Panc1 (cell line): ENCODE results near the gene HES7. TPM values are rescaled to one million over a fixed set of nuclear protein-coding genes. Genes with fewer than 3 reads are reported as not detected.
A peak's percentile ranks its signal among the peaks of the same experiment; 100 is the strongest.

Experiments used
- ATAC-seq: fragments of 200-7000 bp; cut with Tn5 transposase; 2 replicates; pipeline ENCODE4 v1.9.1; 2020; ENCODE audit warnings: mild to moderate bottlenecking, moderate library complexity
- BruUV-seq: library from RNA; stranded (reverse); fragments of 400-500 nt; replicated peaks from 2 replicates; lab custom pipeline; 2021; lab: Mats Ljungman, UMichigan
- CTCF ChIA-PET: fragments of 300-600 bp; sonication (Branson Sonifier 250); formaldehyde crosslinking; loops from one replicate; lab custom pipeline; 2022; ENCODE audit warnings: antibody characterized with exemption; lab: Charles Lee
- POLR2A ChIA-PET: fragments of 300-600 bp; sonication (Branson Sonifier 250); formaldehyde crosslinking; loops from one replicate; lab custom pipeline; 2022; ENCODE audit warnings: antibody characterized with exemption; lab: Charles Lee
- DNase-seq: peaks from one replicate; pipeline ENCODE4 v3.0.0-alpha.2; 2010; ENCODE audit warnings: low read depth, low spot score
- H3K27ac ChIP-seq: 2 replicates; pipeline ENCODE4 v1.5.1; 2011; ENCODE audit warnings: mild to moderate bottlenecking, low read length, inconsistent platforms
- H3K27me3 ChIP-seq: fragments of 200-500 bp; sonication (Bioruptor generic); 2 replicates; pipeline ENCODE4 v1.6.0; 2014; ENCODE audit warnings: low read length, inconsistent platforms; ENCODE audit not compliant: control insufficient read depth, insufficient read depth
- H3K36me3 ChIP-seq: fragments of 200-500 bp; sonication (Bioruptor generic); 2 replicates; pipeline ENCODE4 v1.5.1; 2014; ENCODE audit warnings: inconsistent platforms, mild to moderate bottlenecking, low read length, moderate library complexity; ENCODE audit not compliant: control insufficient read depth, insufficient read depth
- H3K4me1 ChIP-seq: 2 replicates; pipeline ENCODE4 v1.5.1; 2011; ENCODE audit warnings: inconsistent platforms, mild to moderate bottlenecking, low read length, moderate library complexity; ENCODE audit not compliant: control insufficient read depth, insufficient read depth
- H3K4me3 ChIP-seq, 2 experiments: 2 replicates each; pipeline ENCODE4 v1.5.1; 2011 to 2012; ENCODE audit warnings: low read depth in 2 of 2, low read length in 2 of 2, mild to moderate bottlenecking in 2 of 2, inconsistent platforms in 1 of 2, moderate library complexity in 1 of 2
- H3K9me3 ChIP-seq: fragments of 200-500 bp; sonication (Bioruptor generic); 2 replicates; pipeline ENCODE4 v1.5.1; 2014; ENCODE audit warnings: low read depth, mild to moderate bottlenecking, inconsistent platforms, low read length, moderate library complexity; ENCODE audit not compliant: control insufficient read depth, insufficient read depth
- POLR2AphosphoS5 ChIP-seq: IDR thresholded peaks from 2 replicates; pipeline ENCODE4 v1.6.1; 2012; ENCODE audit warnings: mild to moderate bottlenecking, low read depth, low read length, moderate library complexity
- SIN3A ChIP-seq: IDR thresholded peaks from 2 replicates; pipeline ENCODE4 v1.6.1; 2012; ENCODE audit warnings: low read depth, mild to moderate bottlenecking, low read length, moderate library complexity, borderline replicate concordance; ENCODE audit not compliant: insufficient read depth
- TCF7L2 ChIP-seq: IDR thresholded peaks from 2 replicates; pipeline ENCODE4 v1.6.1; 2011; ENCODE audit warnings: mild to moderate bottlenecking, low read depth, low read length, inconsistent platforms
- in situ Hi-C: cut with HindIII; loops from 2 replicates; pipeline ENCODE4 v1.10.0; 2016; ENCODE audit warnings: low sequenced_read_pairs, low pct_unique_long_range_greater_than_20kb
- intact Hi-C: fragments of 100-400 bp; cut with micrococcal nuclease; formaldehyde crosslinking; loops from one replicate; pipeline ENCODE4 v1.10.0; 2022; ENCODE audit not compliant: unreplicated experiment
- total RNA-seq: library from RNA; stranded (reverse); gene quantifications from one replicate; pipeline ENCODE4 v1.2.1, GENCODE V29; 2021; ENCODE audit not compliant: unreplicated experiment
- TF ChIP-seq, protein P1 (sequence below), 2 experiments: IDR thresholded peaks; 2 replicates each; pipeline ENCODE4 v1.6.1; 2011 to 2012; ENCODE audit warnings: low read depth in 2 of 2, control low read depth in 1 of 2, low read length in 1 of 2, mild to moderate bottlenecking in 1 of 2, moderate library complexity in 1 of 2; ENCODE audit not compliant: insufficient read depth in 1 of 2
- TF ChIP-seq, protein P2 (sequence below): fragments of 450-650 bp; IDR thresholded peaks from 2 replicates; pipeline ENCODE4 v1.5.1; 2017; ENCODE audit warnings: mild to moderate bottlenecking

The HES7 gene
- total RNA-seq, 1 experiment from 2014 or later: 4.0 TPM

- Histone ChIP-seq H3K4me1 (peaks cover 31% of the 10 kb centered on the region), H3K4me3 (no peak overlapping the region), H3K9me3 (no peaks in the 10 kb centered on the region), H3K27ac (no peak overlapping the region), H3K36me3 (no peaks in the 10 kb centered on the region; the same call in none of the 2 replicates), H3K27me3 (no peaks in the 10 kb centered on the region)
- CTCF ChIA-PET: no interaction called here
- POLR2A ChIA-PET: no interaction called here
- TF ChIP-seq, protein P1, sequence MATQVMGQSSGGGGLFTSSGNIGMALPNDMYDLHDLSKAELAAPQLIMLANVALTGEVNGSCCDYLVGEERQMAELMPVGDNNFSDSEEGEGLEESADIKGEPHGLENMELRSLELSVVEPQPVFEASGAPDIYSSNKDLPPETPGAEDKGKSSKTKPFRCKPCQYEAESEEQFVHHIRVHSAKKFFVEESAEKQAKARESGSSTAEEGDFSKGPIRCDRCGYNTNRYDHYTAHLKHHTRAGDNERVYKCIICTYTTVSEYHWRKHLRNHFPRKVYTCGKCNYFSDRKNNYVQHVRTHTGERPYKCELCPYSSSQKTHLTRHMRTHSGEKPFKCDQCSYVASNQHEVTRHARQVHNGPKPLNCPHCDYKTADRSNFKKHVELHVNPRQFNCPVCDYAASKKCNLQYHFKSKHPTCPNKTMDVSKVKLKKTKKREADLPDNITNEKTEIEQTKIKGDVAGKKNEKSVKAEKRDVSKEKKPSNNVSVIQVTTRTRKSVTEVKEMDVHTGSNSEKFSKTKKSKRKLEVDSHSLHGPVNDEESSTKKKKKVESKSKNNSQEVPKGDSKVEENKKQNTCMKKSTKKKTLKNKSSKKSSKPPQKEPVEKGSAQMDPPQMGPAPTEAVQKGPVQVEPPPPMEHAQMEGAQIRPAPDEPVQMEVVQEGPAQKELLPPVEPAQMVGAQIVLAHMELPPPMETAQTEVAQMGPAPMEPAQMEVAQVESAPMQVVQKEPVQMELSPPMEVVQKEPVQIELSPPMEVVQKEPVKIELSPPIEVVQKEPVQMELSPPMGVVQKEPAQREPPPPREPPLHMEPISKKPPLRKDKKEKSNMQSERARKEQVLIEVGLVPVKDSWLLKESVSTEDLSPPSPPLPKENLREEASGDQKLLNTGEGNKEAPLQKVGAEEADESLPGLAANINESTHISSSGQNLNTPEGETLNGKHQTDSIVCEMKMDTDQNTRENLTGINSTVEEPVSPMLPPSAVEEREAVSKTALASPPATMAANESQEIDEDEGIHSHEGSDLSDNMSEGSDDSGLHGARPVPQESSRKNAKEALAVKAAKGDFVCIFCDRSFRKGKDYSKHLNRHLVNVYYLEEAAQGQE (IDR thresholded peaks at IDR 0.05; ENCODE audit: insufficient read depth in 1 of 2, low read depth in 2 of 2, low read length in 1 of 2): no peak
- no peak for TF ChIP-seq TCF7L2
- TF ChIP-seq, protein P2, sequence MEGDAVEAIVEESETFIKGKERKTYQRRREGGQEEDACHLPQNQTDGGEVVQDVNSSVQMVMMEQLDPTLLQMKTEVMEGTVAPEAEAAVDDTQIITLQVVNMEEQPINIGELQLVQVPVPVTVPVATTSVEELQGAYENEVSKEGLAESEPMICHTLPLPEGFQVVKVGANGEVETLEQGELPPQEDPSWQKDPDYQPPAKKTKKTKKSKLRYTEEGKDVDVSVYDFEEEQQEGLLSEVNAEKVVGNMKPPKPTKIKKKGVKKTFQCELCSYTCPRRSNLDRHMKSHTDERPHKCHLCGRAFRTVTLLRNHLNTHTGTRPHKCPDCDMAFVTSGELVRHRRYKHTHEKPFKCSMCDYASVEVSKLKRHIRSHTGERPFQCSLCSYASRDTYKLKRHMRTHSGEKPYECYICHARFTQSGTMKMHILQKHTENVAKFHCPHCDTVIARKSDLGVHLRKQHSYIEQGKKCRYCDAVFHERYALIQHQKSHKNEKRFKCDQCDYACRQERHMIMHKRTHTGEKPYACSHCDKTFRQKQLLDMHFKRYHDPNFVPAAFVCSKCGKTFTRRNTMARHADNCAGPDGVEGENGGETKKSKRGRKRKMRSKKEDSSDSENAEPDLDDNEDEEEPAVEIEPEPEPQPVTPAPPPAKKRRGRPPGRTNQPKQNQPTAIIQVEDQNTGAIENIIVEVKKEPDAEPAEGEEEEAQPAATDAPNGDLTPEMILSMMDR: no peak; the same call in 1 of the 2 replicates
- no peak for TF ChIP-seq SIN3A
- TF ChIP-seq POLR2AphosphoS5: no peak
- intact Hi-C loops (no loop called here), in situ Hi-C loops (no loop called here)
- BruUV-seq: no TSS peak
- DNase-seq (no peak), ATAC-seq (no peak)
These were observed 35.1 kb upstream of the HES7 start for GRCh38 chr17:8159032-8159400.

DNA sequence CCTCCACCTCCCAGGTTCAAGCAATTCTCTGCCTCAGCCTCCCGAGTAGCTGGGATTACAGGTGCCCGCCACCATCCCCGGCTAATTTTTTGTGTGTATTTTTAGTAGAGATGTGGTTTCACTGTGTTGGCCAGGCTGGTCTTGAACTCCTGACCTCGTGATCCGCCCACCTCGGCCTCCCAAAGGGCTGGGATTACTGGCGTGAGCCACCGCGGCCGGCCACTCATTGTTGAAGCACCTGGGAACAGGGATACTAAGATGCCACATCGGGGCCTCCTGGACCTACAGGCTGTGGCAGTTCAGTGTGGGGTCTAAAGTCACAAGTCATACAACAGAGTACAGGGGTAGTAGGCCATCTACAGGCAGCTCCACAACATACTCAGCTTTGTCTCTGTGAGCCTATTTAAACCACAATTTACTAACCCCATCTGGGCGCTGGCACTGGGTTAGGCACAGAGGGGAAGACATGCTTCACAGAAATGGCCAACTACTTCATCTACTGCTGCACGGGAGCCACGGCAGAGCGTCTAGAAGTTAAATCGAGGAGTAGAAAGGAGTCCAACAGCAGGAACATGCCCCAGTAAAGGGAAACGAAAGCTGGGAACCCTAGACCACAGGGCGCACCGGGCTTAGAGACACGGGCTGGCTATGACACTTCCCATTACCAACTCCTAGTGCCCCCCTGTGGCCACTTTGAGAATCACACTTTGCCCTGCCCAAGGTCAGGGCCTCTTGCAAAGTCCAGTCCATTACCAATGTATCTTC lies 34.5 kb upstream of the HES7 start:
- ChIA-PET POLR2A (interaction anchor here (0.7 to 1.0 kb wide), 2 partner anchors 21 to 1735 kb away, joined by 3 to 4 read pairs; no protein-coding TSS in a partner anchor), CTCF (no interaction called here)
- in situ Hi-C loops: no loop called here
- Histone ChIP-seq H3K36me3 (no peaks in the 10 kb centered on the region; the same call in none of the 2 replicates), H3K9me3 (no peaks in the 10 kb centered on the region), H3K4me3 (no peak overlapping the region; a peak in 1 of 4 replicates), H3K4me1 (peaks cover 31% of the 10 kb centered on the region), H3K27ac (peak overlapping the region; percentile 57; the same call in 1 of the 2 replicates), H3K27me3 (no peaks in the 10 kb centered on the region)
- intact Hi-C loops: no loop called here
- TF ChIP-seq, protein P2: peak; percentile 90
- no peak for TF ChIP-seq SIN3A
- DNase-seq (peak; percentile 90), ATAC-seq (peak; percentile 52)
- no TSS peak for BruUV-seq
